Urinary bladder (tissue), 4 donors: ENCODE measurements around the gene CIB1. TPM values are rescaled to one million over a fixed set of nuclear protein-coding genes. Genes with fewer than 3 reads are reported as not detected.
A peak's percentile ranks its signal among the peaks of the same experiment; 100 is the strongest.

Experiments used
- DNase-seq: peaks from one replicate; pipeline ENCODE4 v3.0.0-alpha.2; 2015; ENCODE audit errors: extremely low spot score
- H3K27ac ChIP-seq: one replicate; pipeline ENCODE4 v1.5.1; 2013; ENCODE audit warnings: low read depth, mild to moderate bottlenecking, moderate library complexity
- H3K36me3 ChIP-seq: one replicate; pipeline ENCODE4 v1.6.1; 2013; ENCODE audit warnings: mild to moderate bottlenecking, moderate library complexity; ENCODE audit not compliant: insufficient read depth
- H3K4me1 ChIP-seq: one replicate; pipeline ENCODE4 v1.6.1; 2013; ENCODE audit warnings: mild to moderate bottlenecking, moderate library complexity; ENCODE audit not compliant: insufficient read depth
- H3K4me3 ChIP-seq: one replicate; pipeline ENCODE4 v1.5.1; 2013; ENCODE audit warnings: low read depth, low read length
- WGBS: extraction: QIAGEN DNeasy Blood & Tissue Kit; methylation state at CpG from one replicate; pipeline ENCODE4 v1.1.7; 2013; 5-methylcytosine and 5-hydroxymethylcytosine counted together
- polyA plus RNA-seq: library from polyadenylated mRNA; stranded (reverse); fragments of 200-250 nt; gene quantifications from one replicate; pipeline ENCODE4 v1.2.3, GENCODE V29; 2013
- total RNA-seq: library from RNA; depleted of rRNA; stranded (reverse); fragments of >200 nt; gene quantifications from one replicate; pipeline ENCODE4 v1.2.3, GENCODE V29; 2014
- donor health status: healthy with polysubstance abuse.
- donor health status: healthy.

The CIB1 gene
- total and polyA plus RNA-seq, 2 donors, result 17.9 to 84.7 TPM

DNA sequence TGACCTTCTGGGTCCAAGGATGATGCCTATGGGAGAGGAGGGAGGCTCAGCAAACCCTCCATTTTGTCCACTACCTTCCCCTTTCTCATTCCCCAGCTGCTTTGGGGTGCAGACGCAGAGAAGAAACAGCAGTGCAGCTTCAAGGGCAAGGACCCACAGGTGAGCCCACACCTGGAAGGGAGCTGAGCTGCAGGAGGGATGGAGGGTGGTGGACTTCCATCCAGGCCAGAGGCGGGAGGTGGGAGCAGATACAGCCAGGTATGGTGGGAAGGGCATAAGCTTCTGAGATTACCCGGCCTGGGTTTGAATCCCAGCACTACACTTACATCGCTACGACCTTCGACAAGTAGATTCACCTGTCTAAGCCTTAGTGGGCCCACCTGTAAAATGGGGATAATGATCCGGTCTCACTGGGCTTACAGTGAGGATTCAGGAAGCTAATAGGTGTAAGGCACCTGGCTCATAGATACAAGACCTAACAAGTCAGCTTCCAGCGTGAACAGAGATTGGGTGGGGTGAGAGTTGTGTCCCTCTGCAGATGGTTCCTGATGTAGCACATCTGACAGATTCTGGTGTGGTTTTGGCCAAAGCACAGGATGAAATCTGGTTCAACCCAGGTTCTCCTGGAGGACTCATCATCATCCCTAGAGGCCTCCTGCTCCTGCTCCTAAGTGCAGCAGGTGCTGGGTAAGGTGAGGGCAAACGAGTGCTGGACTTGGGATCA lies 15.9 kb downstream of the CIB1 start:
- 93% methylated on average over 9 of the region's 9 CpGs for WGBS
- Histone ChIP-seq H3K4me3 (no peak overlapping the region), H3K27ac (no peak overlapping the region), H3K4me1 (no peaks in the 10 kb centered on the region), H3K36me3 (no peaks in the 10 kb centered on the region)
- no peak for DNase-seq

DNA sequence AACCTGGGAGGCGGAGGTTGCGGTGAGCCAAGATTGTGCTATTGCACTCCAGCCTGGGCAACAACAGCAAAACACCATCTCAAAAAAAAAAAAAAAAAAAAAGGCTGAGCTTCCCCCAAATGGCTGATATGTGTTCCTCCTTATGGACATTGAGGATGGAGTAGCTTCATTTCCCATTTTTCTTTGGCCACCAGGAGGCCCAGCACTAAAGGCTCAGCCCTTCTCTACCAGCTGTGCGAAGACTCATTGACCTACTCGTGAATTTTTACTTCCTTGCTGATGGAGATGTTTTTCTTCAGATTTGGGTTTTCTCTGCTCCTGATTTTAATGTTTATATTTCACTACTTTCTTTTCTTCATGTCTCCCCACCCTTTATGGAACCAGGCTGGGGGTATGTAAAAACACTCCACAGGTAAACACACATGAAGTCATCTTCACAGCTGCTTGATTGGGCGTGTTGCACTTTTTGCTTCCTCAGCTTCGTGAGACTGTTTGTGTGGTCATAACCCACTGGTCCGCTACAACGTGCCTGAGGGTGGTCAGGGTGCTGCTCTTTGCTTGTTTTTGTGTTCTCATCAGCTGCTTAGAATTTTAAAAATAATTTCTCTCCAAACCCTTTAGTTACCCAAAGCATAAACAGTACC lies 19.1 kb downstream of the CIB1 start:
- H3K4me3 ChIP-seq, result no peak overlapping the region
- H3K36me3 ChIP-seq, result no peaks in the 10 kb centered on the region
- no peaks in the 10 kb centered on the region for H3K4me1 ChIP-seq
- H3K27ac ChIP-seq, result no peak overlapping the region
- WGBS, result 77% methylated on average over 8 of the region's 8 CpGs
- DNase-seq, result no peak

DNA sequence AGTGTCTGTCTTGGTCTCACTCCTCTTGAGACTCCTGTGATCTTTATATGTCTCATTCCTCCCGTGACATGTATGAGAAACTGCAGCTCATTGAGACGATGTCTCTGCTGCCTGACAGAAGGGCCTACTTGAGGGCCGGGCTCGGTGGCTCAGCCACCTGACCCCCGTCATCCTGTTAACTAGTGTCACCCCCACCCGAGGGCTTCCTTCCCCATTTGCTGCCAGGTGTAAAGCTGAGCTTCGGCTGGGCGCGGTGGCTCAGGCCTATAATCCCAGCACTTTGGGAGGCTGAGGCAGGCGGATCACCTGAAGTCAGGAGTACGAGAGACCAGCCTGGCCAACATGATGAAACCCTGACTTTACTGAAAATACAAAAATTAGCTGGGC lies 19.9 kb downstream of the CIB1 start:
- Histone ChIP-seq H3K4me1 (no peaks in the 10 kb centered on the region), H3K4me3 (no peak overlapping the region), H3K27ac (no peak overlapping the region), H3K36me3 (no peaks in the 10 kb centered on the region)
- 80% methylated on average over 11 of the region's 11 CpGs for WGBS
- no peak for DNase-seq

DNA sequence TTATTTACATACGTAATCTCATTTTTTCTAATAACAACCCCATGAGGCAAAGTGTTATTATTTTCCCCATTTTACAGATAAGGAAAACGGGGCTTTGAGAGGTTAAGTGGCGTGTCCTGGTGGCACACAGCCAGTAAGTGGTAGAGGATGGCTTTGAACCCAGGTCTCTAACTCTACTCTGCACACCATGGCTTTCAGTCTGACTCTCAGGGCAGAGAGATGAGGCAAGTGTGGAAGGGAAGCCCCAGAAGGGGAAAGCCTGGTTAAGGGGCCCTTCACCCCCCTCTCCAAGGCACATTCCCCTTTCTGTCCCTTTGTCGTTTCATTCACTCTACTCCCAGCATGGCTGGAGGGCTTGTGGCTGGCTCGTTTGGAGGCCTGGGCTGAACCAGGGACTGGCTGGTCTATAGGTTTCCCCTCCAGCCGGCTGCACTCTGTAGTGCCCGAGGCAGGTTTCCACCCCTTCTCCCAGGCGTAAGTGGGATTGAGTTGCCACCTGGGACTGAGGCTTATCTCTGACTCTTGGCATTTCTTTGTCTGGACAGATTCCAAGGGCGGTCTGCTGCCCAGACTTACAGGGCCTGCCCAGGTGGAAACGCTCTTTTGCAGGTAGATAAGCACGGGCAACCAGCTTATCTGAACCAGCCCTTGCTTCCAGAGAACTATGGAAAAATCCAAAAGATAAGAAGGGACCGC lies 20.5 kb downstream of the CIB1 start:
- DNase-seq, result no peak
- no peaks in the 10 kb centered on the region for H3K4me1 ChIP-seq

DNA sequence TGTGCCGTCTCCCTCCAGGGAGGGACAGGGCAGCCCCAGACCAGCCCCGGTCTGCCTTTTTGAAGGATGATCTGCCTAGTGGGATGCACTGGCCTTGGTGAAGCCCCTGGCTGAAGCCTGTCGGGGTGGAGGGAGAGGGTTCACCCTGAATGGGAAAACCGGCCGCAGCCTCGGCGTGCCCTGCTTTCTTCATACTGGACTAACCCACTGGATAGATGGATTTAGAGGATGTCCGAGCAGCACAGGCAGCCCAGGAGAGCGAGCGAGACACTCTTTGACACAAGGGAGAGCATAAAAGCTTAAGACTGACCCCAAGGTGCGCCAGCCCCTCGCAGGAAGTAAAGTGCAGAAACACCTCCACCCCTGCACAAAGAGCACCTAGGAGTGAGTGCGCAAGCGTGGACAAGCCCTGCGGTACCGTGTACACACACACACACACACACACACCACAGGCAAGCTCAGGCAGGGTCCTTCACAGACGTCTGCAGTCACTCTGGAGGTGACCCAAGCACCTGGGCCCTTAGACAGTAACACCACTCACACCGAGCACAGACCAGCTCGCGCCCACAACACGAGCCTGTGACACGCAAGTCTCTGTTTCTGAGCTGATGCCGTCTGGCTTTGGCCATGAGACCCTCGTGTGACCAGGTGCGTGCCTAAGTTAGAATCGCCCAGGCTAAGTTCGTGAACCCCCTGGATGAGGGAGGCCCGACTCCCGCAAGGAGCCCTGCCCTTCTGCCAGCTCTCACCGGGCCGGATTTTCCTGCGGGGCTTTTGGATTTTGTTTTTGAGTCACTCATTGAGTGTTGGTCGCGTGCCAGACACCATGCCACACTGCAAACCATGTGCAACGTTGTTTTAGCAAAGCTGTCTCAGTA lies 21.3 kb downstream of the CIB1 start:
- no peak for DNase-seq
- WGBS, result 79% methylated on average over 35 of the region's 35 CpGs
- Histone ChIP-seq H3K4me3 (no peak overlapping the region), H3K27ac (peak overlapping the region; percentile 77), H3K36me3 (no peaks in the 10 kb centered on the region), H3K4me1 (no peaks in the 10 kb centered on the region)

More for the DNA sequence above, 20.5 kb downstream of the CIB1 start:
- 68% methylated on average over 12 of the region's 12 CpGs for WGBS
- Histone ChIP-seq H3K36me3 (no peaks in the 10 kb centered on the region), H3K4me3 (no peak overlapping the region), H3K27ac (peak overlapping the region; percentile 60)

DNA sequence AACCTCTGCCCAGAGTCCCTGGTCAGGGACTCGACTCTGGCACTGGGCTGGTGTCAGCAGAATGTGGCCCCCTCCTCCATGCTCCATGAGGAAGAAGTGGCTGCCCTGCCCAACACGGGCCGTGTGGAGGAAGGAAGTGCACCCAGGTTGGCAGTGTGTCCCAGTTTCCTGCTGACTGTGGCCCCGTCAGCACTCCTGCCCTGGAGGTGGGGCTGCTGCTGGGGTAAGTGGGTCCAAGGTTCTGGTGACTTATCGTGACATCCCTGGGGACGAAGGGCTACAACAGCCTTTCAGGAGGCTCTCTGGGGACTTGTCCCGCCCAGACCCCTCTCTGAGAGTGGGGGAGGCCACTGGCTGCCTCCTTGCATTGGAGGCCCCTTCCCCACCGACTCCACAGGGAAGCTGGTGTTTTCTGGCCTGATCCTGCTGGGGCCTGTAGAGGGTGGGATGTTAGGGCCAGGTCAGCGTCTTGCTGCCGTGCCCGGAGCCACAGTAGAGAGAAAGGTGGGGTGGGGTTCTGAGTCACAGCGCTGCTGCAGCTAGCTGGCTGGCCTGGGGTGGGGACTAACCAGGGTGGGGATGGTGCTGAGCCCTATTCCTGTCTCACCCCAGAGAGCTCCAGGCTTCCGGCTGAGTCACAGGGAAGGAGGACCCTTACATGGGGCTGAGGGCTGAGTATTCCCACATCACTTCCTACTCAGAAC lies 22.1 kb downstream of the CIB1 start:
- Histone ChIP-seq H3K27ac (peak overlapping the region; percentile 91), H3K36me3 (no peaks in the 10 kb centered on the region), H3K4me3 (no peak overlapping the region), H3K4me1 (no peaks in the 10 kb centered on the region)
- 70% methylated on average over 13 of the region's 13 CpGs for WGBS
- DNase-seq, result no peak

DNA sequence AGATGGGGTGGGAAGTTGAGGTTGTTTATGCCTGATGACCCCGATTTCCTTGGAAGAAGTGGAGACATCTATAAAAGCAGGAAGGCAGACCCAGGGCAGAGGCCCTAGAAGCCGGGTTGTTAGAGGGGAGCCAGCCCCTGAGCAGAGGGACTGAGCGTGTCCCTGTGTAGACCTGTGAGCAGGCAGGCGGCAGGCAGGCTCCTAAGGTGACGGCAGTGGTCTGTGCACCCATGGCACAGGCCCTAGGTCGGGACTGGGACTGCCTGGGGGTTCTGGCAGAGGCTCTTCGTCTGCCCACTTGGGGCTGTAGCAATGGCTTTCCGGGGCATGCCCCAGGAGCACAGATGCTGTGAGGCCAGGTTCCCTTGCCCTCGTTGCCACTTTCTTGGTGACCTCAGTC lies 22.7 kb downstream of the CIB1 start:
- H3K4me3 ChIP-seq, result no peak overlapping the region
- no peaks in the 10 kb centered on the region for H3K36me3 ChIP-seq
- WGBS, result 88% methylated on average over 9 of the region's 9 CpGs
- no peak for DNase-seq
- no peaks in the 10 kb centered on the region for H3K4me1 ChIP-seq
- peak overlapping the region; percentile 91 for H3K27ac ChIP-seq

DNA sequence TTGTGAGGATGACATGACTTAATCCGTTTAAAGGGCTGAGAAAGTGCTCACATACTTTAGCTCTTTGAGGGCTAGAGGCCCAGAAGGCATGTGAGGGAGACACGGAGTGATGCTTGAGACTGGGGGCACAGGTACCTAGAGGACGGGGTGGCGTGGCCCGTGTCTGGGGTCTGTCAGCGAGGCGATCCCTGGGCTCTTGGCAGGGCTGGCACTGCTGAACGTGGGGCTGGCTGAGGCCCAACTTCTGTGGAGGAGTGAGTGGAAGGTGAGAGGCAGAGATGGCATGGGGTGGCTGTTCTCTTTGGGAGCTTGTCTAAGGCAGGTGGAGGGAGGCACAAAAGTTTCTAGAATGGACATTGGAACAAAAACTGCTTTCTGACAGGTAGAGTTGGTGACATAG lies 23.1 kb downstream of the CIB1 start:
- Histone ChIP-seq H3K27ac (peak overlapping the region; percentile 91), H3K4me3 (no peak overlapping the region), H3K36me3 (no peaks in the 10 kb centered on the region), H3K4me1 (no peaks in the 10 kb centered on the region)
- WGBS, result 77% methylated on average over 8 of the region's 8 CpGs
- DNase-seq, result no peak

DNA sequence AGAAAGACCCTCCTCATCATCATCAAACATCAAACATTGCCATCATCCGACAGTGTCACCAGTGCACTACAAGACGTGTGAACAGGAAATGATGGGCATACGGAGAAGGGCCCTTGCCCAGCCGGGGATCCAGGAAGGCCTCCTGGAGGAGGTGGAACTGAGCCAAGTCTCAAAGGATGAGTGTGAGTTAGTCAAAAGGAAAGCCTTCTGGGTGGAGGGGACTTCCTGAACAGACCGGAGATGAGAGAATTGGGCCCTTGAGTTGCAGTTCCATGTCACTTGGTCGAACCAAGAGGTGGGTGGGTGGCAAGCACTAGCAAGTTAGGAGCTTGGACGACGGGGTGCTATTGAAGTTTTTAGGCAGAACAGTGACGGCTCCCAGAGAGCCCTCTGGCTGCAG lies 24.1 kb downstream of the CIB1 start:
- H3K4me3 ChIP-seq, result no peak overlapping the region
- DNase-seq, result no peak
- 79% methylated on average over 9 of the region's 9 CpGs for WGBS
- H3K36me3 ChIP-seq, result no peaks in the 10 kb centered on the region
- H3K27ac ChIP-seq, result no peak overlapping the region
- H3K4me1 ChIP-seq, result no peaks in the 10 kb centered on the region

DNA sequence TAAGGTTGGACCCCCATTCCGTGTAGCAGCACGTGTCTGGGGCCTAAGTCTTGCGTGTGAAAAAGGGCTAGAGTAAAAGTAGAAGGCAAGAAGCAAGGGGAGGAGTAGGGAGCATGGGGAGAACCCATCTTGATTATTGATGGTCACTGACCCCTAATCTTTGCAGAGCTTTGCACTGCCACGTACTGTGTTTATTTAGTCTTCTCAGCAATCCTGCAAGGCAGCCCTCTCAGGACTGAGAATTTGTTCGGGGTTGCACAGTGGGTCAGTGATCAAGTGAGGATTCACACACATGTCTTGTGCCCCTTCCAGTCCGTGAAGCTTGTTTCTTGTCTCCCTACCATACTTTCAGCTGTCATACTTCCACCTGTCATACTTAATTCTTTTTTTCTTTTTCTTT lies 25.4 kb downstream of the CIB1 start:
- Histone ChIP-seq H3K36me3 (no peaks in the 10 kb centered on the region), H3K27ac (no peak overlapping the region), H3K4me1 (no peaks in the 10 kb centered on the region), H3K4me3 (no peak overlapping the region)
- no peak for DNase-seq
- 90% methylated on average over 6 of the region's 6 CpGs for WGBS

DNA sequence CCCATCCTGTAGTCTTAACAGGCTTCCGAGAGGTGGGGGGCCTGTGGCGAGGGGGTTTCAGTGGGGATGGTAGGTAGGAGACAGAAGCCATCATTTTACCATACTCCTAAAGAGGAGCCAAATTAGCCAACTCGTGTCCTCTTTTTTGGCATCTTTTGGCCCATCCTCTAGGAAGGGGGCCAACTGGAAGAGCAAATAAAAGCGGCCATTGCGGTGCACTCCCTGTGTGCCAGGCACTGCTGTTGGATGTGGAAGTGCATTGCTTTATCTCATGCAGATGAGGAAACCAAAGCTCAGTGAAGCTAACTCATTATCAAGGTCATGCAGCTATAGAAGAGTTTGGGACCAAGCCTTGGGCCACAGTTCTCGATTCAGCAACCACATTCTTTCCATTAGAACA lies 26.5 kb downstream of the CIB1 start:
- no peaks in the 10 kb centered on the region for H3K36me3 ChIP-seq
- H3K4me3 ChIP-seq, result no peak overlapping the region
- no peak overlapping the region for H3K27ac ChIP-seq
- 94% methylated on average over 6 of the region's 6 CpGs for WGBS
- DNase-seq, result no peak
- no peaks in the 10 kb centered on the region for H3K4me1 ChIP-seq

DNA sequence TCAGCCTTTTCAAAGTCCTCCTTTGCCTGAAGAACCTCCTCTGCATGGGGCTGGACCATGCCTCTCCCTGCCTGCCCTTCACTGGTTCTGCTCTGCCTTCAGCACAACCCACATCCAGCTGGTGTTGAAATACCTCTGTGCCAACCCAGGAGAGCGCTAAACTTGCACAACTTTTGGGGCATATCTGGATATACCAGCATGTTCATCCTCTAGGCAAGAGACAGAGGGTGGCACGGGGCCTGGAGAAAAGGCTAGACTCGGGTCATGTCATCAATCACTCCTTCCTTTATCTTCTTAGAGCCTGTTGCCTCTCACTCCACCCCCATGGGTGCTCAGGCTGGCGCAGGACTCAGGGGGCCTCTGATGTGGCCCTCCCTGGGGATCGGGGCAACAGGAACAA lies 27.9 kb downstream of the CIB1 start:
- WGBS, result 80% methylated on average over 5 of the region's 5 CpGs
- DNase-seq, result no peak
- H3K4me3 ChIP-seq, result no peak overlapping the region
- no peaks in the 10 kb centered on the region for H3K4me1 ChIP-seq
- H3K36me3 ChIP-seq, result no peaks in the 10 kb centered on the region
- no peak overlapping the region for H3K27ac ChIP-seq
